ENCODE data around the gene NFKBIZ.

The NFKBIZ gene

GRCh38 chr3:101890716-101891115 lies 41.4 kb downstream of the NFKBIZ start:
- peak overlapping the region; percentile 51 for H3K27ac ChIP-seq (ENCODE audit: low read length, poor library complexity, severe bottlenecking)
- no peak overlapping the region for H2AFZ ChIP-seq (ENCODE audit: low read depth, low read length)
- H3K4me2 ChIP-seq (ENCODE audit: low read length, poor library complexity, severe bottlenecking): no peak overlapping the region
- no peak overlapping the region for H4K8ac ChIP-seq (ENCODE audit: low read length)
- no peak overlapping the region for H3K23ac ChIP-seq (ENCODE audit: low read length in 2 of 2)
- peak overlapping the region; percentile 59 for H3K9ac ChIP-seq (ENCODE audit: low read length)
- H2BK120ac ChIP-seq (ENCODE audit: low read depth, low read length): no peak overlapping the region
- no peak overlapping the region for H2BK12ac ChIP-seq (ENCODE audit: low read length in 2 of 2)
- H3K14ac ChIP-seq (ENCODE audit: low read length in 2 of 2): no peak overlapping the region
- H3K18ac ChIP-seq (ENCODE audit: low read depth in 1 of 2, low read length in 2 of 2): no peak overlapping the region
- no peaks in the 10 kb centered on the region for H3K36me3 ChIP-seq (ENCODE audit: control insufficient read depth in 1 of 2, insufficient read depth in 2 of 2, low read depth in 1 of 2, low read length in 2 of 2)
- no peak overlapping the region for H2BK15ac ChIP-seq (ENCODE audit: low read depth, poor library complexity, severe bottlenecking)
- no peaks in the 10 kb centered on the region for H3K27me3 ChIP-seq (ENCODE audit: control insufficient read depth in 1 of 2, insufficient read depth in 1 of 2, low read length in 2 of 2)
- no peak overlapping the region for H3K4me3 ChIP-seq (ENCODE audit: insufficient read depth in 1 of 2, low read depth in 1 of 2, low read length in 2 of 2)
- H4K91ac ChIP-seq (ENCODE audit: low read length): no peak overlapping the region
- no peak overlapping the region for H3K4ac ChIP-seq (ENCODE audit: low read depth in 1 of 2, low read length in 2 of 2)
- peaks cover 2% of the 10 kb centered on the region for H3K4me1 ChIP-seq (ENCODE audit: control insufficient read depth, insufficient read depth, low read depth, low read length)
- H3K9me3 ChIP-seq (ENCODE audit: control insufficient read depth, low read length): no peaks in the 10 kb centered on the region
- no peak overlapping the region for H2AK5ac ChIP-seq (ENCODE audit: low read length, severe bottlenecking)
- peak; percentile 66 for DNase-seq
- H3K79me1 ChIP-seq (replicated peaks; ENCODE audit: low read length, poor library complexity, severe bottlenecking): no peaks in the 10 kb centered on the region
- no peak overlapping the region for H2BK5ac ChIP-seq (ENCODE audit: low read depth, low read length, poor library complexity, severe bottlenecking)

GRCh38 chr3:101892648-101893047 lies 43.3 kb downstream of the NFKBIZ start:
- no peak overlapping the region for H2AK5ac ChIP-seq (ENCODE audit: low read length, severe bottlenecking)
- H4K91ac ChIP-seq (ENCODE audit: low read length): no peak overlapping the region
- H3K9me3 ChIP-seq (ENCODE audit: control insufficient read depth, low read length): no peaks in the 10 kb centered on the region
- no peak overlapping the region for H2BK15ac ChIP-seq (ENCODE audit: low read depth, poor library complexity, severe bottlenecking)
- H3K4ac ChIP-seq (ENCODE audit: low read depth in 1 of 2, low read length in 2 of 2): no peak overlapping the region
- no peak overlapping the region for H3K9ac ChIP-seq (ENCODE audit: low read length)
- H2AFZ ChIP-seq (ENCODE audit: low read depth, low read length): no peak overlapping the region
- no peak overlapping the region for H3K4me3 ChIP-seq (ENCODE audit: insufficient read depth in 1 of 2, low read depth in 1 of 2, low read length in 2 of 2)
- H3K27ac ChIP-seq (ENCODE audit: low read length, poor library complexity, severe bottlenecking): no peak overlapping the region
- DNase-seq: no peak
- H2BK5ac ChIP-seq (ENCODE audit: low read depth, low read length, poor library complexity, severe bottlenecking): no peak overlapping the region
- no peaks in the 10 kb centered on the region for H3K36me3 ChIP-seq (ENCODE audit: control insufficient read depth in 1 of 2, insufficient read depth in 2 of 2, low read depth in 1 of 2, low read length in 2 of 2)
- H3K4me1 ChIP-seq (ENCODE audit: control insufficient read depth, insufficient read depth, low read depth, low read length): peaks cover 2% of the 10 kb centered on the region
- no peaks in the 10 kb centered on the region for H3K79me1 ChIP-seq (replicated peaks; ENCODE audit: low read length, poor library complexity, severe bottlenecking)
- H3K18ac ChIP-seq (ENCODE audit: low read depth in 1 of 2, low read length in 2 of 2): no peak overlapping the region
- no peak overlapping the region for H2BK12ac ChIP-seq (ENCODE audit: low read length in 2 of 2)
- no peak overlapping the region for H4K8ac ChIP-seq (ENCODE audit: low read length)
- WGBS: no CpG with 5 or more reads among the region's 1 CpG
- no peaks in the 10 kb centered on the region for H3K27me3 ChIP-seq (ENCODE audit: control insufficient read depth in 1 of 2, insufficient read depth in 1 of 2, low read length in 2 of 2)
- H3K14ac ChIP-seq (ENCODE audit: low read length in 2 of 2): no peak overlapping the region
- no peak overlapping the region for H3K4me2 ChIP-seq (ENCODE audit: low read length, poor library complexity, severe bottlenecking)
- no peak overlapping the region for H3K23ac ChIP-seq (ENCODE audit: low read length in 2 of 2)
- no peak overlapping the region for H2BK120ac ChIP-seq (ENCODE audit: low read depth, low read length)

GRCh38 chr3:101896083-101896757 lies 46.9 kb downstream of the NFKBIZ start:
- no peak overlapping the region for H3K4ac ChIP-seq (ENCODE audit: low read depth in 1 of 2, low read length in 2 of 2)
- no peaks in the 10 kb centered on the region for H3K9me3 ChIP-seq (ENCODE audit: control insufficient read depth, low read length)
- no peak overlapping the region for H3K18ac ChIP-seq (ENCODE audit: low read depth in 1 of 2, low read length in 2 of 2)
- no peak overlapping the region for H2BK5ac ChIP-seq (ENCODE audit: low read depth, low read length, poor library complexity, severe bottlenecking)
- no peak overlapping the region for H3K4me2 ChIP-seq (ENCODE audit: low read length, poor library complexity, severe bottlenecking)
- 100% methylated on average over 1 of the region's 2 CpGs for WGBS
- no peak overlapping the region for H3K27ac ChIP-seq (ENCODE audit: low read length, poor library complexity, severe bottlenecking)
- no peak overlapping the region for H4K8ac ChIP-seq (ENCODE audit: low read length)
- H2AFZ ChIP-seq (ENCODE audit: low read depth, low read length): no peak overlapping the region
- DNase-seq: no peak
- H2BK12ac ChIP-seq (ENCODE audit: low read length in 2 of 2): no peak overlapping the region
- H2BK120ac ChIP-seq (ENCODE audit: low read depth, low read length): no peak overlapping the region
- no peaks in the 10 kb centered on the region for H3K36me3 ChIP-seq (ENCODE audit: control insufficient read depth in 1 of 2, insufficient read depth in 2 of 2, low read depth in 1 of 2, low read length in 2 of 2)
- no peak overlapping the region for H2AK5ac ChIP-seq (ENCODE audit: low read length, severe bottlenecking)
- H3K79me1 ChIP-seq (replicated peaks; ENCODE audit: low read length, poor library complexity, severe bottlenecking): no peaks in the 10 kb centered on the region
- no peak overlapping the region for H2BK15ac ChIP-seq (ENCODE audit: low read depth, poor library complexity, severe bottlenecking)
- no peaks in the 10 kb centered on the region for H3K4me1 ChIP-seq (ENCODE audit: control insufficient read depth, insufficient read depth, low read depth, low read length)
- H3K14ac ChIP-seq (ENCODE audit: low read length in 2 of 2): no peak overlapping the region
- no peak overlapping the region for H3K4me3 ChIP-seq (ENCODE audit: insufficient read depth in 1 of 2, low read depth in 1 of 2, low read length in 2 of 2)
- no peak overlapping the region for H4K91ac ChIP-seq (ENCODE audit: low read length)
- no peaks in the 10 kb centered on the region for H3K27me3 ChIP-seq (ENCODE audit: control insufficient read depth in 1 of 2, insufficient read depth in 1 of 2, low read length in 2 of 2)
- H3K23ac ChIP-seq (ENCODE audit: low read length in 2 of 2): no peak overlapping the region
- no peak overlapping the region for H3K9ac ChIP-seq (ENCODE audit: low read length)

- no peak overlapping the region for H2BK5ac ChIP-seq (ENCODE audit: low read depth, low read length, poor library complexity, severe bottlenecking)
- H3K27me3 ChIP-seq (ENCODE audit: control insufficient read depth in 1 of 2, insufficient read depth in 1 of 2, low read length in 2 of 2): no peaks in the 10 kb centered on the region
- no peak overlapping the region for H4K91ac ChIP-seq (ENCODE audit: low read length)
- 95% methylated on average over 3 of the region's 5 CpGs for WGBS
- H3K4ac ChIP-seq (ENCODE audit: low read depth in 1 of 2, low read length in 2 of 2): no peak overlapping the region
- H3K27ac ChIP-seq (ENCODE audit: low read length, poor library complexity, severe bottlenecking): no peak overlapping the region
- no peak overlapping the region for H2AFZ ChIP-seq (ENCODE audit: low read depth, low read length)
- H3K36me3 ChIP-seq (ENCODE audit: control insufficient read depth in 1 of 2, insufficient read depth in 2 of 2, low read depth in 1 of 2, low read length in 2 of 2): no peaks in the 10 kb centered on the region
- H3K23ac ChIP-seq (ENCODE audit: low read length in 2 of 2): no peak overlapping the region
- H3K4me1 ChIP-seq (ENCODE audit: control insufficient read depth, insufficient read depth, low read depth, low read length): no peaks in the 10 kb centered on the region
- DNase-seq: no peak
- no peak overlapping the region for H3K4me3 ChIP-seq (ENCODE audit: insufficient read depth in 1 of 2, low read depth in 1 of 2, low read length in 2 of 2)
- no peak overlapping the region for H2BK12ac ChIP-seq (ENCODE audit: low read length in 2 of 2)
- H2AK5ac ChIP-seq (ENCODE audit: low read length, severe bottlenecking): no peak overlapping the region
- no peak overlapping the region for H3K4me2 ChIP-seq (ENCODE audit: low read length, poor library complexity, severe bottlenecking)
- no peak overlapping the region for H2BK15ac ChIP-seq (ENCODE audit: low read depth, poor library complexity, severe bottlenecking)
- H3K14ac ChIP-seq (ENCODE audit: low read length in 2 of 2): no peak overlapping the region
- H2BK120ac ChIP-seq (ENCODE audit: low read depth, low read length): no peak overlapping the region
- no peak overlapping the region for H4K8ac ChIP-seq (ENCODE audit: low read length)
- no peaks in the 10 kb centered on the region for H3K9me3 ChIP-seq (ENCODE audit: control insufficient read depth, low read length)
- no peaks in the 10 kb centered on the region for H3K79me1 ChIP-seq (replicated peaks; ENCODE audit: low read length, poor library complexity, severe bottlenecking)
- no peak overlapping the region for H3K18ac ChIP-seq (ENCODE audit: low read depth in 1 of 2, low read length in 2 of 2)
- H3K9ac ChIP-seq (ENCODE audit: low read length): no peak overlapping the region
Measured at GRCh38 chr3:101897013-101897412, 47.7 kb downstream of the NFKBIZ start.

All from mesenchymal stem cell (in vitro differentiated cells and primary cell).